ENCODE results near the gene NOS1AP. TPM values are rescaled to one million over a fixed set of nuclear protein-coding genes. Genes with fewer than 3 reads are reported as not detected.
A peak's percentile ranks its signal among the peaks of the same experiment; 100 is the strongest.

Gene NOS1AP
- 1 to 10 TPM; 3.1 to 4.0 TPM for total RNA-seq

DNA sequence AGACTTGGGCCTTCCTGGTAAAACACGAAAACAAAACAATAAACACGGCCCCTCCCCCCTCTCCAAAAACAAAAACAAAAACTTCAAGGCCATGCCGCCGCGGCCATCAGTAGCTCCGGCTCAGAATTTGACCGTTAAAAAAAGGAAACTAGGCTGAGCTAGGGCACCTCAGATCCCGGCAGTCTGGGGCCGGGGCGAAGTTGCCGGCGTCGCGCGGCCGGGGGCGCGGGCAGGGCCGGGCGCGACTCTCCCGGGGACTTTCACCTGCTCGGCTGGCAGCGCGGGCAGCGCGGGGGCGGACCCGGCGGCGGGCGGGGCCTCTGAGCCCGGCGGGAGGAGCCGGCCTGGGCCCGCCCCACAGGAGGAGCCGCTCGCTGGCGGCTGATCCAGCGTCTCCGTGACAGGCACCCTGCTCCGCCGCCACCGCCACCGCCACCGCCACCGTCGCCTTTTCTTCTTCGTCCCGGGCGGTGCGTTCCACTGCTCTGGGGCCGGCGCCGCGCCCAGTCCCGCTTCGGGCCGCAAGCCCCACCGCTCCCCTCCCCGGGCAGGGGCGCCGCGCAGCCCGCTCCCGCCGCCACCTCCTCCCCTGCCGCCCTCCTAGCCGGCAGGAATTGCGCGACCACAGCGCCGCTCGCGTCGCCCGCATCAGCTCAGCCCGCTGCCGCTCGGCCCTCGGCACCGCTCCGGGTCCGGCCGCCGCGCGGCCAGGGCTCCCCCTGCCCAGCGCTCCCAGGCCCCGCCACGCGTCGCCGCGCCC, at the start of gene NOS1AP:
Gene NOS1AP, plus strand, starts transcription at position 358 of the 760 bp plus-strand sequence. CDS start 487 bp downstream, outside the sequence.
- Histone ChIP-seq H3K27me3 (no peaks in the 10 kb centered on the region), H3K4me1 (peaks cover 24% of the 10 kb centered on the region), H3K9me3 (no peaks in the 10 kb centered on the region), H3K4me3 (peak within 1 kb of the TSS; percentile 15 to 33), H3K36me3 (replicated peaks in 1 of 2; ENCODE audit: insufficient read depth in 1 of 2, low read depth in 2 of 2) (no peaks in the 10 kb centered on the region), H3K27ac (peak within 1 kb of the TSS; percentile 65 to 92 (median 78))
- peak; percentile 95 for ATAC-seq
- intact Hi-C loops (cut with DNase I) = no loop called here
- 0% methylated on average over 13 to 70 of the region's 95 CpGs for WGBS, 2 donors
- peak; percentile 85 to 91 (median 85) for DNase-seq
- no peak for TF ChIP-seq CTCF (IDR thresholded peaks at IDR 0.05)
- TF ChIP-seq POLR2A (IDR thresholded peaks at IDR 0.05) = peak; percentile 46 to 64 (median 61)

DNA sequence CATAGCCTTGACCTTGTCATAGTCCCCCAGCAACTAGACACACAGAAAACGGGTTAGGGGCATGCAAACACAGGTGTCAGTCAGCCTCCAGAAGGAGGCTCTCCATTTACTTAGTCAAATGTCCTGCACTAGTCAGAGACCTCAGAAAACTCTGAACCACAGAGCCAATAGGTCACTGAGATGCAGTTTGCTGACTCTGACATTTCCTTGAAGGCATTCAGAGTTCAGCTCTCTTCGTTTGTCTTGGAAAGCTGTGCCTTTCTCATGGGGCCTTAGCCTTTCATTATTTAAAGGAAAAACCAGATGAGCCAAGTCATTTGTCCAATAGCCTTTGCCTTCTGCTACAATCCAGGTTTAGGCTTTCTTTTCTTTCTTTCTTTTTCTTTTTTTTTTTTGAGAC, 49.3 kb upstream of the NOS1AP start:
- DNase-seq (no peak), ATAC-seq (no peak)
- H3K27me3 ChIP-seq = no peaks in the 10 kb centered on the region
- TF ChIP-seq CTCF (IDR thresholded peaks at IDR 0.05) (no peak), POLR2A (IDR thresholded peaks at IDR 0.05) (no peak)
- peaks cover 32% of the 10 kb centered on the region for H3K4me1 ChIP-seq
- WGBS, 2 donors = 28 to 34% methylated on average over 2 of the region's 2 CpGs
- no peak overlapping the region for H3K27ac ChIP-seq
- intact Hi-C loops (cut with DNase I) = no loop called here
- H3K9me3 ChIP-seq = no peaks in the 10 kb centered on the region
- H3K36me3 ChIP-seq (replicated peaks in 1 of 2; ENCODE audit: insufficient read depth in 1 of 2, low read depth in 2 of 2) = no peaks in the 10 kb centered on the region
- no peak overlapping the region for H3K4me3 ChIP-seq

GRCh38 chr1:162021124-162021523, 48.4 kb upstream of the NOS1AP start:
- no peak for DNase-seq
- no peak overlapping the region for H3K27ac ChIP-seq

DNA sequence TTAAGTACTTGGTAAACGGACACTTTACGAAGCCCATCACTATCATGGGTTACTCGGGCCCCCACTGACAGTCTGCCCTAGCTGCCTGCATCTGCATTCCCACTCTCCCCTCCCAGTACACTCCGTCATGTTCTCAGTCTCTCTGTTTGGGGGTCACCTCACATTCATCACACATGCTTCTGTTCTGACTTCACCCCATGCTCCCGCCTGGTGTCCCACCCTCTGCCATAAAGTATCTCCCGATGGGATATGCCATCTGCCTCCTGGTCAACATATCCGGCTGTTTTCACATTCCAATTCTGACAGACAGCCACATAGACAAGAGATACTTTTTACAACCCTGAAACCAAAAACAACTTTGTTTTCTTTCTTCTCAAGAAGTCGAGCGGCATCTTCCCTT, 46.9 kb upstream of the NOS1AP start:
- 86 to 92% methylated on average over 9 of the region's 9 CpGs for WGBS, 2 donors
- Histone ChIP-seq H3K9me3 (no peaks in the 10 kb centered on the region), H3K27me3 (no peaks in the 10 kb centered on the region), H3K4me3 (no peak overlapping the region), H3K27ac (no peak overlapping the region), H3K4me1 (peaks cover 26% of the 10 kb centered on the region), H3K36me3 (replicated peaks in 1 of 2; ENCODE audit: insufficient read depth in 1 of 2, low read depth in 2 of 2) (no peaks in the 10 kb centered on the region)
- no peak for TF ChIP-seq POLR2A (IDR thresholded peaks at IDR 0.05)
- TF ChIP-seq CTCF (IDR thresholded peaks at IDR 0.05) = no peak
- intact Hi-C loops (cut with DNase I) = no loop called here
- ATAC-seq = no peak
- no peak for DNase-seq

More at GRCh38 chr1:162021124-162021523, 48.4 kb upstream of the NOS1AP start:
- Histone ChIP-seq H3K36me3 (replicated peaks in 1 of 2; ENCODE audit: insufficient read depth in 1 of 2, low read depth in 2 of 2) (no peaks in the 10 kb centered on the region), H3K27me3 (no peaks in the 10 kb centered on the region), H3K9me3 (no peaks in the 10 kb centered on the region), H3K4me1 (peaks cover 26% of the 10 kb centered on the region), H3K4me3 (no peak overlapping the region)
- TF ChIP-seq CTCF (IDR thresholded peaks at IDR 0.05) = no peak
- TF ChIP-seq POLR2A (IDR thresholded peaks at IDR 0.05) = no peak
- intact Hi-C loops (cut with DNase I) = no loop called here
- 86 to 92% methylated on average over 4 of the region's 4 CpGs for WGBS, 2 donors
- no peak for ATAC-seq

- Histone ChIP-seq H3K36me3 (replicated peaks in 1 of 2; ENCODE audit: insufficient read depth in 1 of 2, low read depth in 2 of 2) (no peaks in the 10 kb centered on the region), H3K4me1 (peaks cover 26% of the 10 kb centered on the region), H3K27ac (no peak overlapping the region), H3K4me3 (no peak overlapping the region), H3K27me3 (no peaks in the 10 kb centered on the region), H3K9me3 (no peaks in the 10 kb centered on the region)
- 34 to 41% methylated on average over 20 of the region's 20 CpGs for WGBS, 2 donors
- intact Hi-C loops (cut with DNase I) = no loop called here
- DNase-seq (no peak), ATAC-seq (no peak)
- TF ChIP-seq CTCF (IDR thresholded peaks at IDR 0.05) = no peak
- TF ChIP-seq POLR2A (IDR thresholded peaks at IDR 0.05) = no peak
These were observed 46.3 kb upstream of the NOS1AP start for GRCh38 chr1:162023181-162023546.

Data from body of pancreas (tissue), 4 donors.